HepG2 (cell line): ENCODE measurements around the gene SPC24. TPM values are rescaled to one million over a fixed set of nuclear protein-coding genes. Genes with fewer than 3 reads are reported as not detected.

ENCODE experiments used
- HDAC1 ChIP-seq: sonication (generic); formaldehyde crosslinking; IDR thresholded peaks from 2 replicates; pipeline ENCODE4 v1.5.1; 2020; ENCODE audit warnings: mild to moderate bottlenecking, missing genetic modification reagents
- MBNL3 ChIP-seq: fragments of 250-450 bp; sonication (Bioruptor Pico); conservative IDR thresholded peaks from 2 replicates; pipeline ENCODE4 v1.8.0; 2022; ENCODE audit warnings: mild to moderate bottlenecking, inconsistent platforms
- STAT6 ChIP-seq: sonication (generic); formaldehyde crosslinking; IDR thresholded peaks from 2 replicates; pipeline ENCODE4 v1.4.0; 2020; ENCODE audit warnings: missing genetic modification reagents, mild to moderate bottlenecking, borderline replicate concordance
- TERF1 ChIP-seq: sonication (generic); formaldehyde crosslinking; IDR thresholded peaks from 2 replicates; pipeline ENCODE4 v1.8.0; 2022; ENCODE audit warnings: mild to moderate bottlenecking, missing genetic modification reagents, moderate library complexity
- ZBTB3 ChIP-seq: sonication (generic); formaldehyde crosslinking; IDR thresholded peaks from 2 replicates; pipeline ENCODE4 v1.4.0; 2020; ENCODE audit warnings: low read depth, mild to moderate bottlenecking, moderate library complexity, missing genetic modification reagents, borderline replicate concordance
- ZBTB4 ChIP-seq: sonication (generic); formaldehyde crosslinking; IDR thresholded peaks from 2 replicates; pipeline ENCODE4 v1.4.0; 2020; ENCODE audit warnings: missing genetic modification reagents, mild to moderate bottlenecking, borderline replicate concordance
- ZBTB46 ChIP-seq: sonication (generic); formaldehyde crosslinking; IDR thresholded peaks from 2 replicates; pipeline ENCODE4 v1.4.0; 2020; ENCODE audit warnings: mild to moderate bottlenecking, missing genetic modification reagents, borderline replicate concordance
- ZNF235 ChIP-seq: sonication (generic); formaldehyde crosslinking; IDR thresholded peaks from 2 replicates; pipeline ENCODE4 v1.8.1; 2023; ENCODE audit warnings: mild to moderate bottlenecking, missing genetic modification reagents, borderline replicate concordance
- ZNF512B ChIP-seq: sonication (generic); formaldehyde crosslinking; IDR thresholded peaks from 2 replicates; pipeline ENCODE4 v1.5.1; 2020; ENCODE audit warnings: missing genetic modification reagents, mild to moderate bottlenecking, borderline replicate concordance
- ZNF800 ChIP-seq: sonication (generic); formaldehyde crosslinking; IDR thresholded peaks from 2 replicates; pipeline ENCODE4 v1.4.0; 2020; ENCODE audit warnings: missing genetic modification reagents
- polyA plus RNA-seq, 8 experiments: library from polyadenylated mRNA; depleted of rRNA in 3 of 8; stranded (reverse) in 7 of 8; unstranded in 1 of 8; fragments of >200 nt; fragmentation: Illumina TruSeq in 4 of 8; extraction: Trizol in 4 of 8; gene quantifications; 2 replicates each; pipeline versions ENCODE4 v1.2.1 to v1.2.3, GENCODE V29; 2011 to 2016; ENCODE audit warnings: low read depth in 4 of 8, missing spikeins in 1 of 8, mixed read lengths in 1 of 8; ENCODE audit not compliant: insufficient read depth in 1 of 8
- total RNA-seq, 5 experiments: library from RNA; depleted of rRNA; stranded (reverse); fragments of >200 nt; fragmentation: Illumina TruSeq; extraction: Trizol; gene quantifications; 2 replicates each; pipeline ENCODE4 v1.2.3, GENCODE V29; 2016; ENCODE audit warnings: low read depth in 1 of 5

Gene SPC24
- total and polyA plus RNA-seq, 2 of the 13 experiments (the other 11 are each of a cell fraction or from before 2014, with no cell fraction given): 10.0 to 46.2 TPM

- no peak for TF ChIP-seq STAT6 (CRISPR knock-in tag)
- TF ChIP-seq ZBTB46 (CRISPR knock-in tag): no peak
- no peak for TF ChIP-seq ZNF235 (CRISPR knock-in tag)
- no peak for TF ChIP-seq ZBTB3 (CRISPR knock-in tag)
- no peak for TF ChIP-seq MBNL3 (CRISPR knock-in tag)
- no peak for TF ChIP-seq ZNF800 (CRISPR knock-in tag)
- no peak for TF ChIP-seq ZNF512B (CRISPR knock-in tag)
- TF ChIP-seq TERF1 (CRISPR knock-in tag): no peak
- no peak for TF ChIP-seq ZBTB4 (CRISPR knock-in tag)
- peak; percentile 7; the same call in 1 of the 2 replicates for TF ChIP-seq HDAC1 (CRISPR knock-in tag)
These were observed 12.9 kb downstream of the SPC24 start (continued) for GRCh38 chr19:11142528-11143171.
